SW 1271 (cell line): ENCODE results near the gene FANCM.
"Not testable (repeated sequence)": the region's sequence is repeated elsewhere in the genome, so short reads cannot be mapped to it uniquely, and the experiment has no call there.

Experiments used
- DNase-seq, 2 experiments: peaks; one replicate each; lab custom pipeline; 2025; lab: John Stamatoyannopoulos, UW

FANCM gene

GRCh38 chr14:45135659-45136395 lies at the start of gene FANCM:
TSS of gene FANCM (plus strand) at chr14:45135930. CDS start at chr14:45136032, 102 bp downstream.
- DNase-seq: peak; percentile 96 to 98

- no peak for DNase-seq
Observed at GRCh38 chr14:45089813-45090212, 45.9 kb upstream of the FANCM start.

- DNase-seq: no peak
Observed at GRCh38 chr14:45091710-45092109, 44.0 kb upstream of the FANCM start.

- no peak for DNase-seq
Observed at GRCh38 chr14:45094275-45094674, 41.5 kb upstream of the FANCM start.

GRCh38 chr14:45095143-45095542 lies 40.6 kb upstream of the FANCM start:
- no peak for DNase-seq

- no peak for DNase-seq
Observed at GRCh38 chr14:45096218-45096617, 39.5 kb upstream of the FANCM start.

GRCh38 chr14:45103806-45104205 lies 31.9 kb upstream of the FANCM start:
- no peak for DNase-seq

- no peak for DNase-seq
Observed at GRCh38 chr14:45104561-45104960, 31.2 kb upstream of the FANCM start.

GRCh38 chr14:45112896-45113781 lies 22.6 kb upstream of the FANCM start:
- DNase-seq: no peak

GRCh38 chr14:45114327-45114726 lies 21.4 kb upstream of the FANCM start:
- no peak for DNase-seq

- DNase-seq: no peak
Observed at GRCh38 chr14:45118594-45118993, 17.1 kb upstream of the FANCM start.

GRCh38 chr14:45120096-45120495 lies 15.6 kb upstream of the FANCM start:
- DNase-seq: no peak

GRCh38 chr14:45123271-45123670 lies 12.5 kb upstream of the FANCM start:
- DNase-seq: no peak

GRCh38 chr14:45125754-45126153 lies 10.0 kb upstream of the FANCM start:
- no peak for DNase-seq

- no peak for DNase-seq
Observed at GRCh38 chr14:45128963-45129629, 6.6 kb upstream of the FANCM start.

GRCh38 chr14:45133683-45134050 lies 2.1 kb upstream of the FANCM start:
- DNase-seq: no peak

GRCh38 chr14:45134051-45134958 lies 1.4 kb upstream of the FANCM start, which contains the start of gene FKBP3:
TSS of gene FKBP3 (minus strand) at chr14:45134481. CDS start at chr14:45134456, 25 bp downstream.
- peak; percentile 99 for DNase-seq

GRCh38 chr14:45135156-45135555 lies 574 bp upstream of the FANCM start:
- DNase-seq: no peak

- DNase-seq: no peak
Observed at GRCh38 chr14:45136399-45136798, 669 bp downstream of the FANCM start.

- no peak for DNase-seq
Observed at GRCh38 chr14:45140661-45141187, 5.0 kb downstream of the FANCM start.

GRCh38 chr14:45142083-45142482 lies 6.4 kb downstream of the FANCM start:
- not testable (repeated sequence) for DNase-seq
